Fibroblast of the aortic adventitia (primary cell): ENCODE measurements around the gene POLR2M. TPM values are rescaled to one million over a fixed set of nuclear protein-coding genes. Genes with fewer than 3 reads are reported as not detected.
A peak's percentile ranks its signal among the peaks of the same experiment; 100 is the strongest.

Experiments
- DNase-seq: peaks from one replicate; pipeline ENCODE4 v3.0.0-alpha.2; 2010; ENCODE audit warnings: low read depth
- H3K4me3 ChIP-seq: 2 replicates; pipeline ENCODE4 v1.5.1; 2011; ENCODE audit warnings: low read depth, mild to moderate bottlenecking, control low read depth, low read length, moderate library complexity
- total RNA-seq: library from RNA; depleted of rRNA; stranded (reverse); fragments of >200 nt; gene quantifications from 2 replicates; pipeline ENCODE4 v1.2.3, GENCODE V29; 2012; ENCODE audit warnings: low replicate concordance
- TF ChIP-seq, protein P1 (sequence below): IDR thresholded peaks from 2 replicates; pipeline ENCODE4 v1.5.1; 2011; ENCODE audit warnings: mild to moderate bottlenecking, low read length, control low read depth, inconsistent platforms; ENCODE audit not compliant: insufficient read depth

POLR2M gene
- total RNA-seq, result 78.8 and 285 TPM in 2 replicates

DNA sequence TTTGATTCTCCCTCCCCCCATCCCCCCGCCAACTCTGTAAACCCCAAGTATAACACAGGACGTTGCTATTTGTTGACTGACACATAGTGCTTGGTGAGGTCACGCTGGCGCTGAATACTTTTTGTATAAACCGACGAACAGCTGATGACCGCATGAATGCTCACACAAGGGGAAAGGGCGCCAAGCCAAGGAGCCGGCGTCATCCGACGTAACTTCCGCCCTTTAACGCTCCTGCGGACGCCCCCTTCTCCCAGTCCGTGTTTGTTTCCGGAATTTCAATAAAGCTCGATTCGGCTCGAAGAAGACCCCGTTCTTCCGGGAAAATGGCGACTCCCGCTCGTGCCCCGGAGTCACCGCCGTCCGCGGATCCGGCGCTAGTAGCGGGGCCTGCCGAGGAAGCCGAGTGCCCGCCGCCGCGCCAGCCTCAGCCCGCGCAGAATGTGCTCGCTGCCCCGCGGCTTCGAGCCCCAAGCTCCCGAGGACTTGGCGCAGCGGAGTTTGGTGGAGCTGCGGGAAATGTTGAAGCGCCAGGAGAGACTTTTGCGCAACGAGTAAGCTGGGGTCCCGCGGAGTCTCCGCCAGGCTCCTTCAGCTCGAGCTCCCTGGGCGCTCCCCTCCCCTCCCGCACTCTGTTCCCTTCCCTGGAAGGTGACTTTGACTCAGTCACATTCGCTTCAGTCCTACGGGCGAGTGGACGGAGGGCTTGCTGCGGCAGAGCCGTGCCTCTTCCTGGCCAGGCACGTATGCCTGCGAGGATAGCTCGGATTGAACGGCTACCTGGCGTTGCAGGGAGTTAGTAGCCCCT, at the start of gene POLR2M:
Gene POLR2M, plus strand, starts transcription at position 310 of the 805 bp plus-strand sequence. Its CDS starts 129 bp downstream, at position 439.
- DNase-seq, result peak; percentile 99
- TF ChIP-seq, protein P1, sequence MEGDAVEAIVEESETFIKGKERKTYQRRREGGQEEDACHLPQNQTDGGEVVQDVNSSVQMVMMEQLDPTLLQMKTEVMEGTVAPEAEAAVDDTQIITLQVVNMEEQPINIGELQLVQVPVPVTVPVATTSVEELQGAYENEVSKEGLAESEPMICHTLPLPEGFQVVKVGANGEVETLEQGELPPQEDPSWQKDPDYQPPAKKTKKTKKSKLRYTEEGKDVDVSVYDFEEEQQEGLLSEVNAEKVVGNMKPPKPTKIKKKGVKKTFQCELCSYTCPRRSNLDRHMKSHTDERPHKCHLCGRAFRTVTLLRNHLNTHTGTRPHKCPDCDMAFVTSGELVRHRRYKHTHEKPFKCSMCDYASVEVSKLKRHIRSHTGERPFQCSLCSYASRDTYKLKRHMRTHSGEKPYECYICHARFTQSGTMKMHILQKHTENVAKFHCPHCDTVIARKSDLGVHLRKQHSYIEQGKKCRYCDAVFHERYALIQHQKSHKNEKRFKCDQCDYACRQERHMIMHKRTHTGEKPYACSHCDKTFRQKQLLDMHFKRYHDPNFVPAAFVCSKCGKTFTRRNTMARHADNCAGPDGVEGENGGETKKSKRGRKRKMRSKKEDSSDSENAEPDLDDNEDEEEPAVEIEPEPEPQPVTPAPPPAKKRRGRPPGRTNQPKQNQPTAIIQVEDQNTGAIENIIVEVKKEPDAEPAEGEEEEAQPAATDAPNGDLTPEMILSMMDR, result no peak
- peak within 1 kb of the TSS; percentile 98 for H3K4me3 ChIP-seq

DNA sequence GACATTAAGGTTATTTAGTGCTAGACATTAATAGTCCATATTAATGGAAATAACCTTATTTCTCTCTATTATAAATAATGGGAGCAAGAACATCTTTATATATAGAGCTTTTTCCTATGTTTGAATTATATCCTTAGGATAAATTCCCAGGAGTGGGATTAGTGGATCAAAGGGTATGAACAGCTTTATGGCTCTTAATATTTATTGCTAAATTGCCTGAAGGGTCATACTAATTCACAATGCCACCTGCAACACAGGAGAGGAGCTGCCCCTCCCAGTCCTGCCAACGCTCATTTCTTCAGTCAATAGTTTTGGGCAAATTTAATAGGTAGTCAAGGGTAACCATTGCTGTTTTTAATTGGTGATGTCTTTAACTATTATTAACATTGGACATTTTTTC, 48.9 kb upstream of the POLR2M start:
- DNase-seq, result no peak
- TF ChIP-seq, protein P1, result no peak

DNA sequence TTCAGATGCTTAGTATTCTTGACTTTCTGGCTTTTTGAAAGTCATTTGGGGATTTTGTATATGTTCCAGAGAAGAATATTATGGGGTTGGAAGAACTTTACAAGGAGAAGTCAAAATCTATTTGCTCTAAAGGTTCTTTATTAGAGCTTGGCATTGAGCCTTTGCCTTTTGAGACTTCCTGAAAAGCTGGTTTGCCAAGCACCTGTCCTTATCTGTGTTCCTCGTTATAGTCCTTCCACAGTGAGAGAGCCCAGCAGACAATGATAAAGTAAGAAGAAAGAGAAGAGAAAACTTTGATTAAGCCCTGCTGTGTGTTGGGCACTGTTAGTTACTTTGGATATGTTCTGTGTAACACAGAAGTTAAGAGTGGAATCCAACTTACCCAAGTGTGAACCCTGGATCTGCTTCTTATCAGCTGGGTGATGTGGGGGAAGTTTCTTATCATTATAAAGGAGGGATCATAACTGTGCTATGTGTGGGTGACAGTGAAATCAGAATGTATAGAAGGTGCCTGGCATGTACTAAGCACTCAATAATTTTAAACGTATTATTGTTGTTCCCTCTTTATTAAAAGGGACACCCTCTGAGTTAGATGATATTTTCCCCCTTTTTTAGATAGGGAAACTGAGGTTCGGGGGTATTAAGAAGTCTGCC, 44.3 kb upstream of the POLR2M start:
- no peak overlapping the region for H3K4me3 ChIP-seq
- TF ChIP-seq, protein P1, result no peak
- DNase-seq, result no peak

More for the DNA sequence above, 48.9 kb upstream of the POLR2M start:
- H3K4me3 ChIP-seq, result no peak overlapping the region

DNA sequence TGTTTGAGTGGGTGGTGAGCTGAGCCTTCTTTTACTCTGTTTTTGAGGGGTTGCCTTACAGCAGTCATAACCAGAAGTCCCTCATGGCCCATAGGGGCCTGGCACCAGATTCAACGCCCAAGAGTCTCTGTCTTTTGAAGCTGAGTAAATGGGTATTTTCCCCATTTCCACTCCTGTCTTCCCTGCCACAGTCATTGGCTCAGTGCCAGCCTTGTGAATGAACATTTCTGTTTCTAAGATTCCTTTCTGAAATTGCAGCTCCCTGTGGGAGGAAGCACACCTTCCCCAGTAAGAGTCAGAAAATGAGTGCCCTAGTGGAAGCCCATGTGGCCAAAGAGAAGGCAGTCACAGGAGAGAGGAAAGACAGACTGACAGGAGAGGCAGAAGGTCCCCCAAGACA, 43.7 kb upstream of the POLR2M start:
- no peak for DNase-seq
- TF ChIP-seq, protein P1, result no peak
- no peak overlapping the region for H3K4me3 ChIP-seq

DNA sequence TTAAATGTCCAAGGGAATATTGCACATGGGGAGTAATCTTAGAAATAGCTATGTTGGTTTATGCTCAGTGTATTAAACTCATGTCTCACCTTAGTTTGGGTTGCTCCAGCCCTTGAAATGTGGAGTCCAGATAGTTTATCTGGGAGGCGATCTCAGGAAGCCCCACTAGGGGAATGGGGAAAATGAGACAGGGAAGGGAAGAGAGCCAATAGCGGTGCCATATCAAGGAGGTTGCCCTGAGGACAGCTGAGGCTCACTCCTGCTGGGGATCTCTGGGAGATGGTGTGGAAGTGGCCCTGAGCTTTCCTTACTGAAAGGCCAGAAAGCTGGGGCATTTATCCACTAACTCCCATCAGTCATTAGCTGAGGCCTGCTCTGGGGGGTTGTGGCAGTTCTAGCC, 43.3 kb upstream of the POLR2M start:
- H3K4me3 ChIP-seq, result no peak overlapping the region
- TF ChIP-seq, protein P1, result no peak
- no peak for DNase-seq

DNA sequence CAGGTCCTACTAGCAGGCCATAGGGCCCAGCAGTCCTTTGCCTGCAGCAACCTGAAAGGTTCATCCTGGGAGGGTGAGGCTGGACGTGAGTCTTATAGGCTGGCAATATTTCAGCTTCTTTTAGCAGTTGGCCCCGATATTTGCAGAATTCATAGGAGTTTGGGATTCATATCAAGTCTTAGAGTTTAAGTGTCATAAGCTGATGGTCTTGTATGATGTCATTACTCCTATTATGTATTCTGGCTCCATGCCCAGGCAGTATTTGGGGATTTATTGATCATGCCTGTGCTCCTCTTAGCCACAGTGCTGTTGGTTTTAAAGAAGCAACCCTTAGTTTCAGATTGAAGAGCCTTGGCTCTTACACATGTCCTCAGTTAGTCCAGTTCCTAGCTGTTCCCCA, 41.3 kb upstream of the POLR2M start:
- H3K4me3 ChIP-seq, result no peak overlapping the region
- DNase-seq, result no peak
- TF ChIP-seq, protein P1, result no peak
